ENCODE data around the gene NBDY. TPM values are rescaled to one million over a fixed set of nuclear protein-coding genes. Genes with fewer than 3 reads are reported as not detected.
A peak's percentile ranks its signal among the peaks of the same experiment; 100 is the strongest.

Gene NBDY
- total RNA-seq, 1 donor from 2014 or later: 51.1 TPM

DNA sequence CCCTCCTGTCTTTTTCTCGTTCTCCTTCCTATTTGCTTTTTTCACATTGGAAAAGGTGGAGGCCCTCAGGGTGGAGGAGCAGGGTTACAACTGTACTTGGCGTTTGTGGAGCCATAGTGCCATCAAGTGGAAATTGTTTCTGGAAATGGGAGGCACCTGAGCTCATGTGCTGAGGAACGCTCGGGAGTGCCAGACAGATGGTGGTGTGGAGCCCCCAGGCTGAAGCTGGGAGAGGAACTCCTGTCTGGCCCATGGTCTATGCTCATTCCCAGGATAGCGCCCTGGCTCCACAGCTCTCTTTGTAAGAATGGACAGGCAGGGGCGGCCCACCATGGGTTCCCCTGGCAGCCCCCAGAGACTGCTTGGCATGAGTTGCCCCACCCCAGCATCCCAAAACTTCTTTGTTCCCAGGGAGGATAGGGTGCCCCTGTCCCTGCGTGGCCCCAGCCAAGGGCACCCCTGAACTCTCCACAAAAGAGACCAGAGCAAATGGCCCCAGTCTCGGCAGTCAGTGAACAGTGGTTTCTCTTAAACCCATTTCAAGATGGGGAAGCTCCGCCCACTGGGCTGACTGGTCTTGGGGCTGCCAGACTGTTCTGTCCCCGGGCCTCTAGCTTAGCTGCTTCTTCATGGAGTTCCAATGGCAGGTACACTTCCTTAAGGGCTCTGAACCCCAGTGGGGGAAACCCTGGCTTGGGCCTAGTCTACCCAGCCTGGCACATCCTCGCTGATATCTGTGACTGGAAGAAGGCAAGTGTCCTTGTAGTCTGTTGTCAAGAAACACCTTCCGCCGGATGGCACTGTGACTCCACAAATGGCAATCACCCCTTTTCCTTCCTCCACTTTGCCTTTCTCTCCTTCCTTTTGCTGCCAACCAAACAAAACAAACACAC, 70.1 kb downstream of the NBDY start:
- peak; percentile 55 for DNase-seq (ENCODE audit: low spot score)
- Mint-ChIP-seq H3K9me3 (ENCODE audit: low read depth) (peaks cover 6% of the 10 kb centered on the region), H3K4me3 (ENCODE audit: unreplicated experiment) (no peak overlapping the region), H3K4me1 (ENCODE audit: low read depth) (no peaks in the 10 kb centered on the region), H3K27ac (ENCODE audit: unreplicated experiment) (no peak overlapping the region), H3K36me3 (ENCODE audit: low read depth) (peaks cover 3% of the 10 kb centered on the region), H3K27me3 (ENCODE audit: low read depth) (no peaks in the 10 kb centered on the region)
- no peak for TF ChIP-seq CTCF (IDR thresholded peaks at IDR 0.05)

GRCh38 chrX:56800307-56800706, 71.3 kb downstream of the NBDY start:
- no peak for TF ChIP-seq CTCF (IDR thresholded peaks at IDR 0.05)

GRCh38 chrX:56800801-56801200, 71.8 kb downstream of the NBDY start:
- TF ChIP-seq CTCF (IDR thresholded peaks at IDR 0.05): no peak
- Mint-ChIP-seq H3K9me3 (ENCODE audit: low read depth) (peaks cover 6% of the 10 kb centered on the region), H3K27me3 (ENCODE audit: low read depth) (no peaks in the 10 kb centered on the region), H3K4me1 (ENCODE audit: low read depth) (no peaks in the 10 kb centered on the region), H3K27ac (ENCODE audit: unreplicated experiment) (no peak overlapping the region), H3K4me3 (ENCODE audit: unreplicated experiment) (no peak overlapping the region), H3K36me3 (ENCODE audit: low read depth) (peaks cover 3% of the 10 kb centered on the region)
- DNase-seq (ENCODE audit: low spot score): peak; percentile 35

More at GRCh38 chrX:56800307-56800706, 71.3 kb downstream of the NBDY start:
- no peaks in the 10 kb centered on the region for H3K27me3 Mint-ChIP-seq (ENCODE audit: low read depth)
- peak overlapping the region; percentile 37 for H3K27ac Mint-ChIP-seq (ENCODE audit: unreplicated experiment)
- DNase-seq (ENCODE audit: low spot score): peak; percentile 22
- H3K4me1 Mint-ChIP-seq (ENCODE audit: low read depth): no peaks in the 10 kb centered on the region
- peaks cover 3% of the 10 kb centered on the region for H3K36me3 Mint-ChIP-seq (ENCODE audit: low read depth)
- H3K9me3 Mint-ChIP-seq (ENCODE audit: low read depth): peaks cover 6% of the 10 kb centered on the region
- H3K4me3 Mint-ChIP-seq (ENCODE audit: unreplicated experiment): no peak overlapping the region

GRCh38 chrX:56802428-56802827, 73.4 kb downstream of the NBDY start:
- no peak for DNase-seq (ENCODE audit: low spot score)
- Mint-ChIP-seq H3K36me3 (ENCODE audit: low read depth) (peaks cover 3% of the 10 kb centered on the region), H3K27ac (ENCODE audit: unreplicated experiment) (no peak overlapping the region), H3K4me1 (ENCODE audit: low read depth) (peaks cover 3% of the 10 kb centered on the region), H3K4me3 (ENCODE audit: unreplicated experiment) (no peak overlapping the region), H3K9me3 (ENCODE audit: low read depth) (peaks cover 11% of the 10 kb centered on the region), H3K27me3 (ENCODE audit: low read depth) (no peaks in the 10 kb centered on the region)
- TF ChIP-seq CTCF (IDR thresholded peaks at IDR 0.05): no peak

DNA sequence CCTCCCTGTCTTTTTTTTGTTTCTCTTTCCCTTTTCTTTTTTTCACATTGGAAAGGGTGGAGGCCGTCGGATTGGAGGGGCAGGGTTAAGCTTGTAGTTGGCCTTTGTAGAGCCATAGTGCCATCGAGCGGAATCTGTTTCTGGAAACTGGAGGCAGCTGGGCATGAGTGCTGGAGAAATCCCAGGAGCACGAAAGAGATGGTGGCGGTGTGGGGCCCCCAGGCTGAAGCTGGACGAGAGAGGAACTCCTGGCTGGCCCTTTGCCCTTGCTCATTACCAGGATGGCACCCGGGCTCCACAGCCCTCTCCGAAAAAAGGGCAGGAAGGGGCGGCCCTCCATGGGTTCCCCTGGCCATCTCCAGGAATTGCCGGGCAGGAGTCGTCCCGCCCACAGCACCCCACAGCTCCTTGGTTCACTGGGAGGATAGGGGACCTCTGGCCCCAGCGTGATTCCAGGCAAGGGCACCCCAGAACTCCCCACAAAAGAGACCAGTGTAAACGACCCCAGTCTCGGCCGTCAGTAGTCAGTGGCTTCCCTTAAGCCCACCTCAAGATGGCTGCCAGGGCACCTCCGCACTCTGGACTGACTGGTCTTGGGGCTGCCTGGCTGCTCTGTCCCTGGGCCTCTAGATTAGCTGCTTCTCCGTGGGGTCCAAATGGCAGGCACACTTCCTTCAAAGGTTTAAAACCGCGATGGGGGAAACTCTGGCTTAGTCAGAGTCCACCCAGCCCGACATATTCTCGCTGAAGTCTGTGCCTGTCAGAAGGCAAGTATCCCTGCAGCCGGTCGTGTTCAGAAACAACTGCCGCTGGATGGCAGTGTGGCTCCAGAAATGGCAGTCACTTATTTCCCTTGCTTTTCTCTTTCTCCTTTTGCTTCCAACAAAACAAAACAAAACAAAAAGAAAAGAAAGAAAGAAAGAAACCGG, 74.1 kb downstream of the NBDY start:
- Mint-ChIP-seq H3K4me3 (ENCODE audit: unreplicated experiment) (peak overlapping the region; percentile 37), H3K36me3 (ENCODE audit: low read depth) (peaks cover 3% of the 10 kb centered on the region)
- no peak for DNase-seq (ENCODE audit: low spot score)

More for the DNA sequence above, 74.1 kb downstream of the NBDY start:
- no peak overlapping the region for H3K27ac Mint-ChIP-seq (ENCODE audit: unreplicated experiment)
- H3K4me1 Mint-ChIP-seq (ENCODE audit: low read depth): peaks cover 3% of the 10 kb centered on the region
- peaks cover 15% of the 10 kb centered on the region for H3K9me3 Mint-ChIP-seq (ENCODE audit: low read depth)
- peak; percentile 61 for TF ChIP-seq CTCF (IDR thresholded peaks at IDR 0.05)
- H3K27me3 Mint-ChIP-seq (ENCODE audit: low read depth): no peaks in the 10 kb centered on the region
